T-helper 22 cell (primary cell): ENCODE measurements around the gene CDKN2AIPNL.
"Not testable (repeated sequence)": the region's sequence is repeated elsewhere in the genome, so short reads cannot be mapped to it uniquely, and the experiment has no call there.

Experiments
- DNase-seq: peaks from one replicate; pipeline ENCODE4 v3.0.0-alpha.2; 2020; ENCODE audit warnings: low read depth

The CDKN2AIPNL gene

DNA sequence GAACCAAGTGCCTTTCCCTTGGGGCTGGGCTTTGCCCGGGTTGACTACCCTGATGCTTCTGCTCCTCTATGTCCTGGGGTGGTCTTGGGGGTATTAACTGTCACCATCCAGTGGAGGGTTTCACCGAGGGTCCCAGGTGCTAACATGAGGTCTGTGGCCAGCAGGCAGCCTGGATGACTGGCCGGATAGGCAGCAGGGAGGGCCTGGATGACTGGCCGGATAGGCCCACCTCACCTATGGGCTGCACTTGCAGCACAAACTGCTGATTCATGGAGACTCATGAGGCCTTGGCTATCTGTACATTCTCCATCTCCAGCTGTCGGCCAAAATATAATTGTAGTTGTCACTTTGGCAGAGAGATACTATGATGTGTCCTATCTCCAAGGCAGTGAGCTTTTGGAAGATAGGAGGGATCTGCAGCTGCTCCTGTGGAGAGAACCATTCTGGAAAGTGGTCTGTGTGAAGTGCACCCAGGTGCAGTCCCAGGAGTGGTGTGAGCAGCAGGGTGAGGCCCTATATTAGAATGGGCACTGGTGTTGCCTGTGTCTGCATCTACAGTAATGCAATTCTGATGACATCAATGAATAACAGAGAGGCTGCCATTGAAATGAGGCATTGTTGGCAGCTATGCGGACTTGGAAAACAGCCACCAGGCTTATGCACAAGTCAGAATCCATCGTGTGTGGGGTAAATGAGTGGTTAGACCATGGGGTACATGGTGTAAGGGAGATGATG lies 26.3 kb upstream of the CDKN2AIPNL start:
- DNase-seq, result no peak

DNA sequence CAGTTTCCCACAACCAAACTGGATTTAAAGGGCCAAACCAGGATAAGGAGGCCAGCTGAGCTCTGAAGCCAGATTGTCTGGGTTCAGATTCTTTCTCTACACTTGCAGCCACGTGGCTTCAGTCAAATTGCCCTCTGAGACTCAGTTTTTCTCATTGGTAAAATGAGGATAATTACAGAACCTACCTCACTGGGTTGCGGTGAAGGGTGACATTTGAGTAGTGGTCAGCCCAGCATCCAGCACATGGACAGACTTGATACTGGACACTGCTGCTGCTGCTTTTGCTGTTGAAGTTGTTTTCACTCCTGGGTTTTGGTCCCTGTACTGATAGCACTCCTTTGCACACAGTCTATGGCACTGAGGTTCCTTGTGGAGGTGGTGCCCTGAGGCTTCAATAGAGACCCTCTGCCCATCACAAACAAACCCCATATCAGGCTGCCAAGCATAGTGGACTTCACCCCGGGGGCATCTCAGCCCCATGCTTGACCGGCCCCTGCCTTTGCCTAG lies 25.7 kb upstream of the CDKN2AIPNL start:
- no peak for DNase-seq

DNA sequence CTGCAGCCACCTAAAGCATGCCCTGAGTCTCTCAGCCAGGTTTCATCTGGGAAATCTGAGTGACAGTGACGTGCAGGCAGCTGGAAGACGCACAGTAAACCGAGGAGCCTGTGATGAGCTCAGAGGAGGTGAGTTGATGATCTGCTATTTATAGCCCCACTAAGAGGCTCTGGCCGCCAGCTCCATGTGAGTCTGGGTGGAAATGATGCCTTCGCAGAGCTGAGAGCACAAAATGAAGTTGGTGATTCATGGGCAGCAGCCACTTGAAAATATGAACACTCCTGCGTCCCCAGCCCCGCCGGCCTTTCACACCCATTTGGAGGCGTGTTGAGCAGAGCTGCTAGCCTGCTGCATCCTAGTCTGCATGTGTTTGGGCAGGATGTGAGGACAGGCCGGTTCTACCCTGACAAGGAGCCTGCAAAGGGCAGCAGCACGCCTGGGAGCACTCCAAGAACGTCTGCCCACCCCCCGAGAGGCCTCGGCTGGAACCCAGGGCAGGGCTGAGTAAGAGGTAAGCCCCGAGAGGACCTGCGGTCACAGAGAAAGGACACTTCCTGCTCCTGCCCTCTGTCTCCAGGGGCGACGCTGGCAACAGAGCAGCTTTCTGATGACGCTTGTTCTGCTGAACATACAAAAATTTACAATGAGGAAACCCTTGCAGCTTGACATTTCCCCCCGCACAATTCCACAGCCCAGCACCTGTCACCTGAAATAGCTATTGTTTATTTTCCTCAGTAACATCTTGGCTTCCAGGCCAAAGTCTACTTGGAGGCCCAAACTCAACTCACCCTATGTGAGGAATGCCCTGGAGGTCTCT lies 25.1 kb upstream of the CDKN2AIPNL start:
- peak; percentile 23 for DNase-seq

DNA sequence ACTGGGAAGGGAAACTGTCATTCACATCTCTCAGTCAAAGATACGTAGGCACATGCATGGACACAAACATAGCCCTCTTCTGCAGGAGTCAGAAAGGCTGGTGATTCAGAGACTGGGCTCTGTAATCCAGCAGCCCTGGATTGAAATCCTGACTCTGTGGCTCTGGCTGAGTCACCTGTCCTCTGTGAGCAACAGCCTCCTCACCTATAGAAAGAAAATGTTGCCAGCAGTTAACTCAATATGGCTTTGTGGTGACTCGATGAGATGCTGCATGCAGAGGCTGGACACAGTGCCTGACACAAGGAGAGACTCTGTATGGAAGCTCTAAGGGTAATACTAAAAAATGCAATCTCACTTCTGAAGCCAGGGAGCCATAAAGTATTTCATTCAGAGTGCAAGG lies 23.9 kb upstream of the CDKN2AIPNL start:
- DNase-seq, result no peak

DNA sequence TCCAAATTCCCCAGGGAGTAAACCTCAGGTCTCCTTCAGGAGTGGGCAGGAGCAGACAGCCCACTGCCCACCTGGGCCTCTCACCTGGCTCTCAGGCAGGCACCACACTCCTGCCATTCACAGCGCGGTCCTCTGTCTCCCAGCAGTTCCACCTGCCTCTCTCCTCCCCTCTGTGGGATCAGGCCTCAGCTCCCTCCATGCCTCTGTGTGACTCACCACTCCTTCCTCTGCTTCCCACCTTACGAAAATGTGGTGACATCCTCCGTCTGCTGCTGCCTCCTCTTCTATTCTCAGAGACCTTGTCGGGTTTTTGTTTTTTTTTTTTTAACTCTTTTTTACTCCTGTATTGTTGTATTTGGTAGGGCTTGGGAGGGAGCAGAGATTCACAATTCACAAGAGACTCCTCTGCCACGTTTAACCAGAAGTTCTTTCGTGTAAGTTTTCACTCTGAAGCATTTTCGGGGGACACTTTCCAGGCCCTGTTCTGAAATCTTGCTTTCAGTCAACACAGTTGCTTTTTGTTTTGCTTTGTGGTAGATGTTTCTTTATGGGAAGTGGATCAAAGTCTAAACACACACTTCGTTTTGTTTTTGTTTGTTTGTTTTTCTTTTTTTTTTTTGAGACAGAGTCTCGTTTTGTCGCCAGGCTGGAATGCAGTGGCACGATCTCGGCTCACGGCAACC lies 21.1 kb upstream of the CDKN2AIPNL start:
- DNase-seq, result no peak

DNA sequence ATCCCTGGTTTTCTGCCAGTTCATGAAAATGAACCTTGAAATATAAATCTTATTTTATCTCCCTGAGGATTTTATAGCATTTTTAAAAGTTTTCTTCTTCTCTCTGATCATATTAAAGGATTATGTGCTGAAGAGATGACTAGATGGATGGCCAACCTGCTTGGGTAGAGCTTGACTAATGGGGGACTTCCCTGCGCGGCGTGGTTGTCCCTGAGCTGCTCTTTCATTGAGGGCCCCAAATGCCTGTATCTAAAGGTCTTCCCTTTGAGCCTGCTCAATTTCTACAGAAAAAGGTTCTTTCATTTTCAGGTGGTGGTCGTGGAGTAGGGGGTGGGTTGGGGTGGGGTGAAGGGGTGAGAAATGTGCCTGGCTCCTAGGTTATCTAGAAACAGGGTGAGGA lies 20.5 kb upstream of the CDKN2AIPNL start:
- DNase-seq, result no peak

DNA sequence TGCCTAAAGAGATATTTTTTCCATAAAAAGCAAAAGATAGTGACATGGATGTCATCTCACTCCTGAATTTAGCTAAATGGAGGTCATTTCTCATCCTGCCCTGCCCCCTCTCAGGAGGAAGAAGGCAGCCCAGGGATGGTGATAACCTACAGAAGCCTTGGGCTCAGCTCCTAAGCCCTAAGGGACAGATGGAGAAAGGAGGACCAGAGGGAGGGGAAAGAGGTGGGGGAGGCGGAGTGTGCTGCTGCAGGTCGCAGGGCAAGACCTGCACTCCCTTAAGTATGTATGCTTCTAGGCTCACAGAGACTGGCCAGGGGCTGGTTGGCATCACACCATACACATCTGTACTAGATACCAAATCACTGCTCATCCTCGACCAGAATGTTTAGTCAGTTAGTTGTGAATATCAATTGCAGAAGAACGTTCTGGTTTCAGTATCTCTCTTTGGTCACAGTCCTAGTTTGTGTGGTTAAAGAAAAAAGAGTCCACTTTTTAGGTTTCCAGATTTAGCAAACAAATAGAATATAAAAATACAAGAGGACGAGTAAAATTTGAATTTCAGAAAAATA lies 18.4 kb upstream of the CDKN2AIPNL start:
- no peak for DNase-seq

DNA sequence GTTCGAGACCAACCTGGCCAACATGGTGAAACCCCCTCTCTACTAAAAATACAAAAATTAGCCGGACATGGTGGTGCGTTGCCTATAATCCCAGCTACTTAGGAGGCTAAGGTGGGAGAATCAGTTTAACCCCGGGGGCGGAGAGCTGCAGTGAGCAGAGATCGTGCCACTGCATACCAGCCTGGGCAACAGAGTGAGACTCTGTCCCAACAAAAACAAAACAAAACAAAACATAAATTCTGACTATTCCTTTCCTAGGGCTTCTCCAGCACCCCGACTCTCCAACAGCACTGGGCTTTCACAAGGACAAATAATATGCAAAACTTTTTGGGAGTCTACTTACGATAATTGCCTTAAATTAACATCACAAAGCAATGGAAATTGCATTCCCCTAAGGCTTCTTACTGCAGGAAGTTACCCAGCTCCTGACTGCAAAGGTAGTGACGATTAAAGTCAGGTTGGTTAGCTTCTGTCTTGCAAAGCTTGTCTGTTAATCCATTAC lies 15.9 kb upstream of the CDKN2AIPNL start:
- no peak for DNase-seq

DNA sequence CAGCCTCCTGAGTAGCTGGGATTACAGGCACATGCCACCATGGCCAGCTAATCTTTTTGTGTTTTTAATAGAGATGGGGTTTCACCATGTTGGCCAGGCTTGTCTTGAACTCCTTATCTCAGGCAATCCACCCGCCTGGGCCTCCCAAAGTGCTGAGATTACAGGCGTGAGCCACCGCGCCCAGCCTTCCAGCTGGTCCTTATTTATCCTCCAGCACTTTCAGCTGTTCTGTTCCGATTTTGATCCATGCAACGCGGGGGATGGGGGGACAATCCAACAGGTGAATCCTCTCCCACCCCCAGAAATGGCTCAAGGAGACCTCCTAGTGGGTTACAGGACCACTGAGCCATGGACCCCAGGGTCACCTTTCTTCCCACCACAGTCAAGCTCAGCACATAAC lies 14.7 kb upstream of the CDKN2AIPNL start:
- no peak for DNase-seq

DNA sequence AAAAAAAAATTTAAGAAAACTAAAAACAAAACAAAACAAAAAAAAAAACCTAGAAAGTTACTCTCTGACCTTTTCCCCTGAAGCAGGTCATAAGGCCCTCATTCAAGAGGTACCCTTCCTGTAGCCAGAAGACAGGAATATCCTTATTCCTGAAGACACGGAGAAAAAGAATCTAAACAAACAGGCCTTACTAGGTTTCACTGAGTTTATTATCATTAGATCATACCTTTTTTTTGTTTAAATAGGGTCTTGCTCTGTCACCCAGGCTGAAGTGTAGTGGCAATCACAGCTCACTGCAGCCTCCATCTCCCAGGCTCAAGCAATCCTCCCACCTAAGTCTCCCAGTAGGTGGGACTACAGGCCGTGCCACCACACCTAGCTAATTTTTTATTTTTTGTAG lies 11.7 kb upstream of the CDKN2AIPNL start:
- DNase-seq, result no peak

DNA sequence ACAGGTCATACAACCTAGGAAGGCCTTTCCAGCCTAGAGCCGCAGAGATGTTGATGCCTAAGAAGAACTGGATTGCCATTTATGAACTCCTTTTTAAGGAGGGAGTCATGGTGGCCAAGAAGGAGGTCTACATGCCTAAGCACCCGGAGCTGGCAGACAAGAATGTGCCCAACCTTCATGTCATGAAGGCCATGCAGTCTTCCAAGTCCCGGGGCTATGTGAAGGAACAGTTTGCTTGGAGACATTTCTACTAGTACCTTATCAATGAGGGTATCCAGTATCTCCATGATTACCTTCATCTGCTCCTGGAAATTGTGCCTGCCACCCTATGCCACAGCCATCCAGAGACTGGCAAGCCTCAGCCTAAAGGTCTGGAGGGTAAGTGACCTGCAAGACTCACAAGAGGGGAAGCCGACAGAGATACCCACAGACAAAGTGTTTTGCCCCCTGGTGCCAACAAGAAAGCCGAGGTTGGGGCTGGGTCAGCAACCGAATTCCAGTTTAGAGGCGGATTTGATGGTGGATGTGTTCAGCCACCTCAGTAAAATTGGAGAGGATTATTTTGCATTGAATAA lies 11.2 kb upstream of the CDKN2AIPNL start:
- DNase-seq, result no peak

DNA sequence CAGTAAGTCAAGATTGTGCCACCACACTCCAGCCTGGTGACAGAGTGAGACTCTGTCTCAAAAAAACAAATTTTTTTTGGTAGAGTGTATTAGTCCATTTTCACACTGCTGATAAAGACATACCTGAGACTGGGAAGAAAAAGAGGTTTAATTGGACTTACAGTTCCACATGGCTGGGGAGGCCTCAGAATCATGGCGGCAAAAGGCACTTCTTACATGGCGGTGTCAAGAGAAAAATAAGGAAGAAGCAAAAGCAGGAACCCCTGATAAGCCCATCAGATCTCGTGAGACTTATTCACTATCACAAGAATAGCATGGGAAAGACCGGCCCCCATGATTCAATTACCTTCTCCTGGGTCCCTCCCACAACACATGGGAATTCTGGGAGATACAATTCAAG lies 9.4 kb upstream of the CDKN2AIPNL start:
- not testable (repeated sequence) for DNase-seq

DNA sequence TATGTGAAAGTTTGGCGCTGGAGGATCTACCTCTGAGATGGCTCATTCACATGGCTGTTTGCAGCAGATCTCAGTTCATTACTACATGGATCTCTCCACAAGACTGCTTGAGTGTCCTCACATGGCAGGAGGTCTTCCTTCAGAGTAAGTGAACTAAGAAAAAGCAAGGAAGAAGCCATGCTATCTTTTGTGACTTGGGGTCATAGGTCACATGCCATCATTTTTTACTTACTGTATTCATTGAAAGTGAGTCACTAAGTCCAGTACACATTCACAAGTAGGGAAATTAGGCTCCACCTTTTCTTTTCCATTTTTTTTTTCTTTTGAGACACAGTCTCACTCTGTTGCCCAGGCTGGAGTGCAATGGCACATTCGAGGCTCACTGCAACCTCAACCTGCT lies 8.7 kb upstream of the CDKN2AIPNL start:
- DNase-seq, result no peak

DNA sequence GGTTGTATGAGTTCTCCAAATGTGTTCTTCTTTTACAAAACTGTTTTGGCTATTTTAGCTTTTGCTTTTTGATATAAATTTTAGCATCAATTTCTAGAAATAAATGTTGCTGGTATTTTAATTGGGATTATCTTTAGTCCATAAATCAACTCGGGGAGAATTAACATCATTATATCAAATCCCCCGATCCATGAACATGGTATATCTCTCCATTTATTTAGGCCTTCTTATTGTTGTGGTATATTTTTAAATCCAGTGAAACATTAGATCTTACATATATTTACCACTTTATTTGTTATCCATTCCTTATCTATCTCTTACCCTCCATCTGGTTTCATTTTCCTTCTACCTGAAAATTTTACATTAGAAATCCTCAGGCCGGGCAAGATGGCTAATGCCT lies 7.3 kb upstream of the CDKN2AIPNL start:
- no peak for DNase-seq

DNA sequence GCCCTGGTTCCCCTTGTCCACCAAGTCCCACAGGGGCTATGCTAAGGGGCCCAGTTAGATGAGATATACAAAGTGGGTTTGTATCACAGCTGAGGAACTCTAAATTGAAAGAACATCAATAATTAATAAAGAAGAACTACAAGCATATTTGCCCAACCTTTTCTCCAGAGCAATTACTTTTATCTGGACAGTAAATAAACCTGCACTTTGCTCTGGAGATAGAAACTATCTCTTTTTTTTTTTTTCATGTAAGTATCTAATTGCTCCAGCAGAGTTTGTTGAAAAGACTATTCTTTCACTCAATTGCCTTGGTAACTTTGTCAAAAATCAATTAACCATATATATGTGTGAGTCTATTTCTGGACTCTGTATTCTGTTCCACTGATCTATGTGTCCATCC lies 6.0 kb upstream of the CDKN2AIPNL start:
- DNase-seq, result no peak

DNA sequence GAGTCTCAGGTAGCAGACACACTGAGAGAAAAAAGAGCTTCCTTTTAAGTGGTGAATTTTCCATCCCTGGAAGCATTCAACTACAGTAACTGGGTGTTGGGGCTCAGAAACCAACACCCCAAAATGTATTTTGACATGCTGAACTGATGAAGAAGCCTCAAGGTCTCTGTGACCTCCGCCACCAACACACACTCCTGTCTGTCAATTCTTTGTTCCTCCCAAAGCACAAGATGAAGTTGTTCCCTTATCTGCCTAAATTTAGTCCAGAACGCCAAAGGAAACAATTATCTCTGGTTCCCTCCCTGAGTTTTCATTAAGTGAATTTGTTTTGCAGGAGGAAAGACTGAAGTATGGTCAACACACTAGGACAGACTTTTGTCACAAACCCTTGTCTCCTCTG lies 1.4 kb upstream of the CDKN2AIPNL start:
- DNase-seq, result no peak

DNA sequence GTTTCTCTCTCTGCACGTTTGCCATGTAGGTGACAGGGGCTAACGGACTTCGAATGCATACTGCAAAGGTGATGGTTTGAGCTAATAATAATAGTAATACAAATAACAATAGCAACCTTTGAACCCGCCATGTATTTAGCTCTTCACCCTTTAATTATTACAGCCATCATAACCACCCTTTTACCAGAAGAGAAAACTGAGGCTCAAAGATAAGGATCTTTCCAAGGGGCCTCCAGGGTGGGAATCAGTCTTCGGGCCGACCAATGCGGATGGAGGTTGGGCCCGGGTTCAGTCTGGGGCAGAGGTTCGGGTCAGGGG lies 494 bp downstream of the CDKN2AIPNL start:
- DNase-seq, result no peak

DNA sequence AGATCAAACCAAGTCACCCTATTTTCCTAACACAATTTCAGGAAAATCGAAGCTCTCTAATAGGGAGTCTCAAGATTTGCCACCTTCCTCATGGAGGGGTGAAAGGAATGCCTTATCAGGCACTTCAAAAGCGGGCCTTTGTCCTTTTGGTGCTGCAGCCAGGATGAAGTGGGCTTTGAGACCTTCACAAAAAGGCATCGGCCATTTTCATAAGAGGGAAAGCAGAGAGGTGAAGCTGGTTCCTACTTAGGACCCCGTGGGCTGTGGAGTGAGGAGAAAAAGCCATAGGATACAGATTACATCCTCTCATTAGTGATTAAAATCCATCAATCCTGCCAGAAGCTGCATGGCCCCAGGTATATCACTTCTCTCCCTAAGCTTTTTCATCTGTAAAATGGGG lies 859 bp downstream of the CDKN2AIPNL start:
- no peak for DNase-seq

DNA sequence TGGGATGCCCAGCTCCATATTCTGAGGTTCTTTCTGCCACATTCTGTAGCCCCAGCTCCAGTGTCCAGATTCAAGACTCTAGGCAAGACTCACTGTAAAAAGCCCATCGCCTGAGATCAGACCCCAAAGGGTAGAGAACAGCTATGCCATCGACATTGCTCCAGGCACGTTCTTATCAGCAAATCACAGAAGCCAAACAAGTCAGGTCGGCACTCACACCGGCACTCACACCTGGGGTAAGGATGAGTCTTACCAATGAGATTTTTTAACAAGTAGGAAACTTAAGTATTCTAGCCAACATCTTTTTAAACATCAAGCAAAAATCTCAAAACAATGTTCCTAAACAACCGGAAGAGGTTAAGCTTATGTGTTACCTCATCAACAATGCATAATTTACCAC lies 2.4 kb downstream of the CDKN2AIPNL start:
- DNase-seq, result no peak

DNA sequence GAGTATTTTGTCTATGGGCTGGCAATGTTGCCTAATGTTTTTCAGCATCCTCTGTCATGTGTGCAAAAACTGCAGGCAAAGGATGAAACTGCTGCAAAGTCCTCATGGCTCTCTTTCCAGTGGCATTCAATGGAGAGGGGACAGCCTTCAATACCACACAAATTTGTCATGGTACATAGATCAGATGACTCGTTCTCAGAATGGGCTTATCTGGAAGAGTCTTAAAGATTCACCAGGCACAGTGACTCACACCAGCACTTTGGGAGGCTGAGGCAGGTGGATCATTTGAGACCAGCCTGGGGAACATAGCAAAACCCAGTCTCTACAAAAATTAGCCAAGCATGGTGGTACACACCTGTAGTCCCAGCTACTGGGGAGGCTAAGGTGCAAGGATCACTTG lies 5.3 kb downstream of the CDKN2AIPNL start:
- no peak for DNase-seq

DNA sequence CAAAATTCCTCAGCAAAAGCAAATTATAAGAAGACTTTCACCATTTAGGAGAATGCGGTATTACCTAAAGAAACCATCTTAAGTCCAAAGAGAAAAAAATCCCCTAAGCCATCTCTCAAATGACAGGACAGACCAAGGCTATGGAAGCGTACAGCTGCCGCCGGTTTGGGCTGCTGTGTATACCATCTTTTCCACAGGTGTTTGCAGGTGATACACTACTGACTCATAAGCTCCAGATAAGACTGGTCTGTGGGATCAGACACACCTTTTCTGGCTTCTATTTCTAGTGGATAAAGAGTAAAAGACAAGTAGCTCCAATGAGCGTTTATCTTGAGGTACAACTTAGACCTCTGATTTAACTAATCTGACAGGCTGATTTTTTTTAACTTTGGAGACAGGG lies 7.7 kb downstream of the CDKN2AIPNL start:
- DNase-seq, result no peak

DNA sequence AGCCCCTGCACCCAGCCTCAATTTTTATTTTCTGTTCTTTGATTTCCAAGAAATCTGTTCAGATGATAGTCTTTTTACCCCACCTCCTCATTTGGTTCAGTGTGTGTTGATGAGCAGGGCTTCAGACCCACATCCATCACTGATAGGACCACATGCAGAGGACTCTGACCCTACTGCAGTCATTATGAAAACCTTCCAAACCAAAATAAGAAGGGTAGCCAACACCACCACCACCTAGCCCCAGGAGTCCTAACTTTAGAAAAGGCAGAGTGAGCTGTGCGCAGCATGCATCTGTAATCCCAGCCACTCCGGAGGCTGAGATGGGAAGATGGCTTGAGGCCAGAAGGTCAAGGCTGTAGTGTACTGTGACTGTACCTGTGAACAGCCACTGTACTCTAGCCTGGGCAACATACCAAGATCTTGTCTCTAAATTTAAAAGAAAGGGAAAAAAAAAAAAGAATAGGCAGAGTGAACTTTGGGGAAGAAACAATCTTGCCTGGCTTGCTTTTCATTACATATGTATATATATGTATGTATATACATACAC lies 13.0 kb downstream of the CDKN2AIPNL start:
- DNase-seq, result no peak
